Endothelial cell (in vitro differentiated cells): ENCODE data around the gene PRDM5. TPM values are rescaled to one million over a fixed set of nuclear protein-coding genes. Genes with fewer than 3 reads are reported as not detected.

Experiments used
- DNase-seq: peaks from one replicate; pipeline ENCODE4 v3.0.0; 2021; ENCODE audit warnings: low spot score
- H3K27ac Mint-ChIP-seq: one replicate; pipeline ENCODE4 v1.8.0; 2021; ENCODE audit warnings: mixed read lengths, inconsistent platforms; ENCODE audit not compliant: unreplicated experiment
- H3K27me3 Mint-ChIP-seq: one replicate; pipeline ENCODE4 v1.8.0; 2021; ENCODE audit warnings: mild to moderate bottlenecking, moderate library complexity, mixed read lengths, inconsistent platforms; ENCODE audit not compliant: unreplicated experiment
- H3K36me3 Mint-ChIP-seq: one replicate; pipeline ENCODE4 v1.8.0; 2021; ENCODE audit warnings: mild to moderate bottlenecking, low read depth, mixed read lengths, inconsistent platforms; ENCODE audit not compliant: unreplicated experiment
- H3K4me1 Mint-ChIP-seq: one replicate; pipeline ENCODE4 v1.8.0; 2021; ENCODE audit warnings: mild to moderate bottlenecking, mixed read lengths, inconsistent platforms; ENCODE audit not compliant: unreplicated experiment
- H3K4me3 Mint-ChIP-seq: one replicate; pipeline ENCODE4 v1.8.0; 2021; ENCODE audit warnings: mild to moderate bottlenecking, mixed read lengths, inconsistent platforms; ENCODE audit not compliant: unreplicated experiment
- H3K9me3 Mint-ChIP-seq: one replicate; pipeline ENCODE4 v1.8.0; 2021; ENCODE audit warnings: mixed read lengths, inconsistent platforms; ENCODE audit not compliant: unreplicated experiment
- CTCF ChIP-seq: fragments of 200-600 bp; sonication (generic); IDR thresholded peaks from one replicate; pipeline ENCODE4 v1.5.0; 2021; ENCODE audit warnings: antibody characterized with exemption; ENCODE audit not compliant: unreplicated experiment
- total RNA-seq: library from RNA; stranded (reverse); fragmentation: NEBNext Ultra II Directional; extraction: Animal tissue kit (Norgen Biotek cat#: 25700); gene quantifications from one replicate; pipeline ENCODE4 v1.2.1, GENCODE V29; 2021; ENCODE audit not compliant: unreplicated experiment

The PRDM5 gene
- total RNA-seq, 1 donor from 2014 or later = 17.0 TPM

DNA sequence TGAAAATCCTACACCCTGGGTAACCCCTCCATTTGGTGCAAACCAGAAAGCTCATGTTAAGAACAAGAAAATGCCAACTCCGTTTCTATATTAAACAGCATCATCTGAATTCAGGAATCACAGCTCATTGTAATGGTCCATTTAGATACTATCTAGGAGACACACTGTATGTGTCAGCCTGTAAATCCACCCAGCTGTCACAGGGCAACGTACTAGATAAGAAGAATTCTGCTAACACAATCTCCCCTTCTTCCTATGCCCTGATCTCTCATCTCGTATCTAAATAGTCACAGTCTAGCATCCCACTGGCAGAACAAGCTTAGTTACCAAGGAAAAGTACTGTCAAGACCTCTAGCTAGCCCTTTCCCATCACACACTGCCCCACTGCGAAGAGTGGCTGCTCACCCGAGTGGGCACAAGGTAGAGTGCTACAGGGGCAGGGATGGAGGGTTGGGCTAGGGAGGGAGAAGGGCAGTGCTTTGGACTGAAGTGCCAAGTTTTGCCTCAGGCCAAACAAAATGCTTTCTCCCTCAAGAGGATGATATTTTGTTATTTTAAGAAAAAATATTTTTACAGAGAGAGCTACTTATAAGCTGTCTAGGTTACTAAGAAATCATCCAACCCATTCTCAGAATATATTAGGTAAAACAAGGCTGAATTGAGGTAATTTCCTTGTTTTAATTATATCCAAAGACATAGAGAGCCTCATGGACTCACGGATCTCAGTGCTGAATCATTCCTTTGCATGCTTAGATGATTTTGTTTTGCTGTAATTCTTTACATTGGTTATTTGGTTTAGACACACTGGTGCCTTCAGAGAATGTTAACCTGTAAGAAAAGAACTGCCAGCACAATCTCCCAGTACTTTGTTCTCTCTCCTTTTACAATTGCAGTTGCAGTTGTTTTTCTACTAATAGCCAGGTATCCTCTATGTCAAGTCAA lies 196.6 kb downstream of the PRDM5 start:
- peaks cover 5% of the 10 kb centered on the region for H3K4me1 Mint-ChIP-seq
- peaks cover 2% of the 10 kb centered on the region for H3K27me3 Mint-ChIP-seq
- no peak overlapping the region for H3K4me3 Mint-ChIP-seq
- no peak for TF ChIP-seq CTCF
- no peak for DNase-seq
- no peaks in the 10 kb centered on the region for H3K36me3 Mint-ChIP-seq
- H3K9me3 Mint-ChIP-seq = no peaks in the 10 kb centered on the region
- no peak overlapping the region for H3K27ac Mint-ChIP-seq

DNA sequence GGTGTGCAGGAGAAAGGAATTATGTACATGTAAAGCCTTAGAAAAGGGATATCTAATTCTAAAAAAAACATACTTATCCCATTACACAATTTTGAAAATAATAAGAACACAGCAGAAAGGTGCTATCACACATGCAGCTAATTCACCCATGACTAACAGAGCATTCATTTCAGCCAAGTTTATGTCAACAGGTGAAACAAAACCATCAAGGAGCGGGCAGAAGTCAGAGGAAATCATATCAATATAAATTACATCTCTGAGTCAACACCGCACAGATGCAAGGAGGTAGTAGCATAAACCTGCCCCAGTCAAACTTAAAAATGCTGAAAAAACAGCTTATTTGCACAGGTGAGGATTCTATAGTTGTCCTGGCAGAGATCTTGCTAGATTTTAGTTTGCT lies 197.9 kb downstream of the PRDM5 start:
- no peak overlapping the region for H3K4me3 Mint-ChIP-seq
- TF ChIP-seq CTCF = no peak
- no peak for DNase-seq
- H3K27me3 Mint-ChIP-seq = peaks cover 2% of the 10 kb centered on the region
- no peaks in the 10 kb centered on the region for H3K36me3 Mint-ChIP-seq
- H3K9me3 Mint-ChIP-seq = no peaks in the 10 kb centered on the region
- H3K27ac Mint-ChIP-seq = no peak overlapping the region
- H3K4me1 Mint-ChIP-seq = peaks cover 4% of the 10 kb centered on the region

GRCh38 chr4:120723986-120724385 lies 198.5 kb downstream of the PRDM5 start:
- H3K4me3 Mint-ChIP-seq = no peak overlapping the region
- H3K27me3 Mint-ChIP-seq = peaks cover 2% of the 10 kb centered on the region
- no peak for DNase-seq
- no peak for TF ChIP-seq CTCF
- H3K27ac Mint-ChIP-seq = no peak overlapping the region
- H3K36me3 Mint-ChIP-seq = no peaks in the 10 kb centered on the region
- no peaks in the 10 kb centered on the region for H3K9me3 Mint-ChIP-seq
- peaks cover 4% of the 10 kb centered on the region for H3K4me1 Mint-ChIP-seq

GRCh38 chr4:120723105-120723504 lies 199.4 kb downstream of the PRDM5 start:
- no peak for TF ChIP-seq CTCF
- no peak overlapping the region for H3K27ac Mint-ChIP-seq
- H3K4me1 Mint-ChIP-seq = peaks cover 4% of the 10 kb centered on the region
- no peaks in the 10 kb centered on the region for H3K36me3 Mint-ChIP-seq
- no peak for DNase-seq
- no peaks in the 10 kb centered on the region for H3K9me3 Mint-ChIP-seq
- peaks cover 2% of the 10 kb centered on the region for H3K27me3 Mint-ChIP-seq
- H3K4me3 Mint-ChIP-seq = no peak overlapping the region

- H3K4me3 Mint-ChIP-seq = no peak overlapping the region
- H3K27ac Mint-ChIP-seq = no peak overlapping the region
- H3K36me3 Mint-ChIP-seq = no peaks in the 10 kb centered on the region
- no peak for DNase-seq
- H3K27me3 Mint-ChIP-seq = no peaks in the 10 kb centered on the region
- TF ChIP-seq CTCF = no peak
- peaks cover 4% of the 10 kb centered on the region for H3K4me1 Mint-ChIP-seq
- H3K9me3 Mint-ChIP-seq = no peaks in the 10 kb centered on the region
Measured at GRCh38 chr4:120722655-120723054, 199.9 kb downstream of the PRDM5 start.
